PC-3 (cell line): Measurements from ENCODE around the gene EOGT. TPM values are rescaled to one million over a fixed set of nuclear protein-coding genes. Genes with fewer than 3 reads are reported as not detected.

Source experiments
- ATAC-seq: fragments of 200-7000 bp; cut with Tn5 transposase; 2 replicates; pipeline ENCODE4 v1.9.1; 2020; ENCODE audit warnings: mild to moderate bottlenecking, moderate library complexity
- BruUV-seq: library from RNA; stranded (reverse); fragments of 400-500 nt; replicated peaks from 2 replicates; lab custom pipeline; 2021; lab: Mats Ljungman, UMichigan
- CTCF ChIA-PET: fragments of 300-600 bp; sonication (Branson Sonifier 250); formaldehyde crosslinking; loops from one replicate; lab custom pipeline; 2022; ENCODE audit warnings: antibody characterized with exemption; lab: Charles Lee
- POLR2A ChIA-PET: fragments of 300-600 bp; sonication (Branson Sonifier 250); formaldehyde crosslinking; loops from one replicate; lab custom pipeline; 2022; ENCODE audit warnings: antibody characterized with exemption; ENCODE audit not compliant: unreplicated experiment; lab: Charles Lee
- DNase-seq: peaks from one replicate; pipeline ENCODE4 v3.0.0-alpha.2; 2015
- H2AFZ ChIP-seq: fragments of 300-600 bp; sonication (generic); 2 replicates; pipeline ENCODE4 v1.6.0; 2016; ENCODE audit warnings: antibody characterized with exemption, low read length
- H3F3A ChIP-seq: fragments of 300-600 bp; sonication (generic); one replicate; pipeline ENCODE4 v1.6.0; 2017; ENCODE audit warnings: antibody characterized with exemption, low read length, control low read depth, mild to moderate bottlenecking; ENCODE audit not compliant: unreplicated experiment
- H3K27ac ChIP-seq: fragments of 300-600 bp; sonication (generic); 2 replicates; pipeline ENCODE4 v1.5.1; 2016; ENCODE audit warnings: mild to moderate bottlenecking, low read length
- H3K27me3 ChIP-seq: fragments of 300-600 bp; sonication (generic); 2 replicates; pipeline ENCODE4 v1.6.1; 2016; ENCODE audit warnings: low read length, mixed read lengths
- H3K36me3 ChIP-seq: fragments of 300-600 bp; sonication (generic); 2 replicates; pipeline ENCODE4 v1.6.1; 2016; ENCODE audit warnings: low read depth, mixed run types, low read length, mixed read lengths
- H3K4me1 ChIP-seq: fragments of 300-600 bp; sonication (generic); 2 replicates; pipeline ENCODE4 v1.5.1; 2016; ENCODE audit warnings: low read length; ENCODE audit not compliant: insufficient read depth
- H3K4me2 ChIP-seq: fragments of 300-600 bp; sonication (generic); 2 replicates; pipeline ENCODE4 v1.6.0; 2016; ENCODE audit warnings: low read length
- H3K4me3 ChIP-seq: fragments of 300-600 bp; sonication (generic); 2 replicates; pipeline ENCODE4 v1.5.1; 2016; ENCODE audit warnings: mild to moderate bottlenecking, low read length, mixed read lengths
- H3K79me2 ChIP-seq: fragments of 300-600 bp; sonication (generic); 2 replicates; pipeline ENCODE4 v1.6.1; 2017; ENCODE audit warnings: low read length, mixed read lengths
- H3K9ac ChIP-seq: fragments of 300-600 bp; sonication (generic); 2 replicates; pipeline ENCODE4 v1.6.0; 2016; ENCODE audit warnings: mild to moderate bottlenecking, low read length
- H3K9me2 ChIP-seq: fragments of 300-600 bp; sonication (generic); replicated peaks from 2 replicates; pipeline ENCODE4 v1.6.1; 2016; ENCODE audit warnings: mixed run types, low read length, mixed read lengths
- H3K9me3 ChIP-seq: fragments of 300-600 bp; sonication (generic); 2 replicates; pipeline ENCODE4 v1.6.1; 2016; ENCODE audit warnings: low read length, mixed read lengths
- H4K20me1 ChIP-seq: fragments of 300-600 bp; sonication (generic); 2 replicates; pipeline ENCODE4 v1.6.1; 2016; ENCODE audit warnings: low read length, mixed read lengths
- CTCF ChIP-seq: fragments of 300-600 bp; sonication (generic); conservative IDR thresholded peaks from 2 replicates; pipeline ENCODE4 v1.5.1; 2017; ENCODE audit warnings: antibody characterized with exemption, low read depth, mild to moderate bottlenecking, low read length
- EZH2 ChIP-seq: fragments of 300-600 bp; sonication (generic); IDR thresholded peaks from one replicate; pipeline ENCODE4 v1.6.1; 2017; ENCODE audit warnings: antibody characterized with exemption, mild to moderate bottlenecking, low read length; ENCODE audit not compliant: unreplicated experiment
- EZH2phosphoT487 ChIP-seq: fragments of 300-600 bp; sonication (generic); IDR thresholded peaks from 2 replicates; pipeline ENCODE4 v1.6.1; 2018; ENCODE audit warnings: mild to moderate bottlenecking, antibody characterized with exemption, low read length, borderline replicate concordance
- intact Hi-C: fragments of 100-400 bp; cut with micrococcal nuclease; formaldehyde crosslinking; loops from 2 replicates; pipeline ENCODE4 v1.9.0; 2023
- total RNA-seq: library from RNA; depleted of rRNA; stranded (reverse); fragments of >200 nt; gene quantifications from 2 replicates; pipeline ENCODE4 v1.2.3, GENCODE V29; 2014

EOGT gene
- total RNA-seq, 1 experiment from 2014 or later: 8.3 TPM

DNA sequence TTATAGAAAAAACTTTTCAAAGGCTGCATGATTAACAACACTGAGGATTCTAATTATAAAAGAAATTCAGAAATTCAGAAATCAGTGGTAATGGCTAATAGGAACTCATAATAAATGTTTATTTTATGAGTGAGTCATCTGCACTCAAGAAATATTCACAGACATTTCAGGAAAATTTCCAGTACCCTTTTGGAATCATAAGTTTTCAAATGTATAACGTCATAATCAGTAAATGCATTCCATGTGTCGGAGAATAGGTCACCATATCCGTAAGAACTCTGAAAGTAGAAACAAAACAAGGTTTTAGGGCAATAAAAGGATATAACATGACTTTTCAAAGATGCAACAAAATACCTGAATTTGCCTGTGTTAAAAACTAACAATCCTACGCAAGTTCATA lies 24.7 kb downstream of the EOGT start:
- no peak overlapping the region for H3K4me2 ChIP-seq

DNA sequence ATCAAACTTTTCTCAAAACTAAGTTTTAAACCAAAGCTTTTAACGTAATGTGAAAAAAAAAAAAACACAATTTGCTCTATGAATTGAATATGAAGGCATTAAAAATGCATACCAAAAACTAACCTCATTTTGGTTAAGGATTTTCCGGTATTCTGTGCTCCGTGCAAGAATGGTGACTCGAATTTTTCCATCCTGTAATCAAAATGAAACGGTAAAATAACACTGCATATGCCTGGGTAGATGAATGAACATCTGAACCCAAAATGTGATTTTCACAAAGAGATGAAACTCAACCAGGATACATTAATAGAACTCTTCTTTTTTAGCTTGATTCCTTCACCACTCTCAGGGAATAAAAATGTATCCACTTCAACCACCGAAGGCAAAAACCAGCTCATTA lies 26.2 kb downstream of the EOGT start:
- Histone ChIP-seq H3K79me2 (no peaks in the 10 kb centered on the region), H3K4me2 (no peak overlapping the region), H3K9me3 (no peaks in the 10 kb centered on the region), H3F3A (no peaks in the 10 kb centered on the region), H3K9ac (no peak overlapping the region), H2AFZ (no peak overlapping the region), H3K27me3 (no peaks in the 10 kb centered on the region), H4K20me1 (no peaks in the 10 kb centered on the region), H3K27ac (no peak overlapping the region), H3K4me3 (no peak overlapping the region), H3K9me2 (no peaks in the 10 kb centered on the region), H3K4me1 (no peaks in the 10 kb centered on the region), H3K36me3 (no peaks in the 10 kb centered on the region)
- no peak for DNase-seq
- CTCF ChIA-PET: no interaction called here
- BruUV-seq: no TSS peak
- intact Hi-C loops: no loop called here
- POLR2A ChIA-PET: no interaction called here
- TF ChIP-seq EZH2phosphoT487 (no peak), CTCF (no peak), EZH2 (no peak)
- no peak for ATAC-seq

More for the DNA sequence above, 24.7 kb downstream of the EOGT start:
- no peaks in the 10 kb centered on the region for H4K20me1 ChIP-seq
- ChIA-PET POLR2A (no interaction called here), CTCF (no interaction called here)
- no peak overlapping the region for H3K9ac ChIP-seq
- H3K4me3 ChIP-seq: no peak overlapping the region
- intact Hi-C loops: no loop called here
- no peak overlapping the region for H3K27ac ChIP-seq
- no peaks in the 10 kb centered on the region for H3F3A ChIP-seq
- no peak overlapping the region for H2AFZ ChIP-seq
- no peak for TF ChIP-seq EZH2phosphoT487
- TF ChIP-seq CTCF: no peak
- TF ChIP-seq EZH2: no peak
- no peaks in the 10 kb centered on the region for H3K4me1 ChIP-seq
- H3K9me3 ChIP-seq: no peaks in the 10 kb centered on the region
- H3K27me3 ChIP-seq: no peaks in the 10 kb centered on the region
- BruUV-seq: no TSS peak
- ATAC-seq: no peak
- H3K9me2 ChIP-seq: no peaks in the 10 kb centered on the region
- no peaks in the 10 kb centered on the region for H3K79me2 ChIP-seq
- DNase-seq: no peak
- H3K36me3 ChIP-seq: no peaks in the 10 kb centered on the region

DNA sequence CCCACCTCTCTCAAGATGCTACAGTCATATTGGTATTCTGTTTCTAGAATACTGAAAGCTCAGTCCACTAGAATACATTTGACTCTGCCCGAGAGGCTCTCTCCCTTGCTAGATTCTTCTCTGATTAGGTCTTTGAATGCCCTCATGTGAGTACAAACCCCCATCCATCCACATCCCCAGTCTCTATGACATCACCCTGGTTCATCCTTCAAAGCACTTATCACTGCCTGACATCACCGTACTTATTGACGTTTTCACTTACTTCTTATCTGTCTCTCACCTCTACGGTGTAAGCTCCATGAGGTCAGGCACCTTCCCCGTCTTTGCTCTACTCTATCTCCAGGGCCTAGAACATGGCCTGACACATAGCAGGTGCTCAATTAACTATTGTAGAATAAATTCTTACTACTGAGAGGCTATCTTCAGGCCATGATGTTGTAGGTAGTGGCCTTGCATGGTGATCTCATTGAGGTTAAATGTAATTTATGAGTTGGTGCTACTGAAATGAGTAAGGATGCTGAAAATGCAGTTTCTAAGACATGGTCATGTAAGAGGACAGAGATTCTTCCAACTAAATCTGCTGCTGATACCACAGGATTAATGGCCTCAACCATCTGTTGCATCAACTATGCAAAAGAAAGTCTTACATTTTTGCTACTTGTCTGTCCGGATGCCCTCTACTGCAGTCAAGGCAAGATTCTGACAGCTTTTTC lies 26.8 kb downstream of the EOGT start:
- Histone ChIP-seq H3F3A (no peaks in the 10 kb centered on the region), H3K79me2 (no peaks in the 10 kb centered on the region), H3K27me3 (no peaks in the 10 kb centered on the region), H2AFZ (no peak overlapping the region), H3K4me2 (no peak overlapping the region), H3K36me3 (no peaks in the 10 kb centered on the region), H3K9me2 (no peaks in the 10 kb centered on the region), H3K4me1 (no peaks in the 10 kb centered on the region), H3K4me3 (no peak overlapping the region), H4K20me1 (no peaks in the 10 kb centered on the region), H3K9me3 (no peaks in the 10 kb centered on the region), H3K9ac (no peak overlapping the region), H3K27ac (no peak overlapping the region)
- CTCF ChIA-PET: no interaction called here
- POLR2A ChIA-PET: no interaction called here
- no peak for DNase-seq
- ATAC-seq: no peak
- intact Hi-C loops: no loop called here
- BruUV-seq: no TSS peak
- no peak for TF ChIP-seq EZH2
- TF ChIP-seq EZH2phosphoT487: no peak
- TF ChIP-seq CTCF: no peak
